ENCODE data around the gene CCDC124.
"Not testable (repeated sequence)": the region's sequence is repeated elsewhere in the genome, so short reads cannot be mapped to it uniquely, and the experiment has no call there.

CCDC124 gene, protein sequence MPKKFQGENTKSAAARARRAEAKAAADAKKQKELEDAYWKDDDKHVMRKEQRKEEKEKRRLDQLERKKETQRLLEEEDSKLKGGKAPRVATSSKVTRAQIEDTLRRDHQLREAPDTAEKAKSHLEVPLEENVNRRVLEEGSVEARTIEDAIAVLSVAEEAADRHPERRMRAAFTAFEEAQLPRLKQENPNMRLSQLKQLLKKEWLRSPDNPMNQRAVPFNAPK

DNA sequence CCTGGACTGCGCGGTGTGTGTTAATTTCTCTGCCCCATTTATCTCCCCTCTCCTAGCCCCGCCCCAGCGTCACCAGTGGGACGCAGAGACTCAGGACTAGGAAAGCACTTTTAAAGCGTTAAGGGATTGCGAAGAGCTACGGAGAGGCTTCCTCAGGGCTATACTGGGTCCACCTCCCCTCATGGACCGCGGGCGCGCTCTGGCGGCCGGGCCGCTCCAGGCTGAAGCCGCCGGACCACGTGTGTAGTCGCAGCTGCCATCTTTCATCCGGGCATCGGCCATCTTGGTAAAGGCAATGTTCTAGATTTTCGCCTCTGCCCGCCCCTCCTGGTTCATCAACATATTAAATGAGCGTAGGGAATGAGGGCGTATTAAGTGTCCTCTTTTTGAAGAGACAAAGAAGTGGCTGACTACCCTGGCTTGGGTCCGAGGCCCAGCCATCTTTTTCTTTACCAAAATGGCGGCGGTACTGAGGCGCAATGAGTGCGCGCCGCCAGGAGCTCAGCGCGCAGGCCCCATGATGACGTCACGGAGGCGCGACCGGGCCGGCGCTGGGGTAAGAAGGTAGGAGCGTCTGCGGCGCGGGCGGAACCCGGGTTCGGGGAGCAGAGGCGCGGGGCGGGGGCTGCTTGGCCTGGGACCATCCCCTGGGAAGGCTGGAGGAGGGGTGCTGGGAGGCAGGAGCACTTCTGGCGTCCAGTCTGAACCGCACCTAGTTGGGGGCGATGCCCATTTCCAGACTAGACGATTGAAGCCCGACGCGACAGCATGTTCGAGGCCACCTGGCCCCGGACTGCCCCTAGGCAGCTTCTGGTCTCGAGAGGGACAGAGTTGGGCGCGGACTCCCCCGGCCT is at the start of gene CCDC124:
CCDC124 (plus strand) TSS at position 531 of the 854 bp plus-strand sequence. CDS start 3,406 bp downstream, outside the sequence.
- DNase-seq = peak; percentile 86

DNA sequence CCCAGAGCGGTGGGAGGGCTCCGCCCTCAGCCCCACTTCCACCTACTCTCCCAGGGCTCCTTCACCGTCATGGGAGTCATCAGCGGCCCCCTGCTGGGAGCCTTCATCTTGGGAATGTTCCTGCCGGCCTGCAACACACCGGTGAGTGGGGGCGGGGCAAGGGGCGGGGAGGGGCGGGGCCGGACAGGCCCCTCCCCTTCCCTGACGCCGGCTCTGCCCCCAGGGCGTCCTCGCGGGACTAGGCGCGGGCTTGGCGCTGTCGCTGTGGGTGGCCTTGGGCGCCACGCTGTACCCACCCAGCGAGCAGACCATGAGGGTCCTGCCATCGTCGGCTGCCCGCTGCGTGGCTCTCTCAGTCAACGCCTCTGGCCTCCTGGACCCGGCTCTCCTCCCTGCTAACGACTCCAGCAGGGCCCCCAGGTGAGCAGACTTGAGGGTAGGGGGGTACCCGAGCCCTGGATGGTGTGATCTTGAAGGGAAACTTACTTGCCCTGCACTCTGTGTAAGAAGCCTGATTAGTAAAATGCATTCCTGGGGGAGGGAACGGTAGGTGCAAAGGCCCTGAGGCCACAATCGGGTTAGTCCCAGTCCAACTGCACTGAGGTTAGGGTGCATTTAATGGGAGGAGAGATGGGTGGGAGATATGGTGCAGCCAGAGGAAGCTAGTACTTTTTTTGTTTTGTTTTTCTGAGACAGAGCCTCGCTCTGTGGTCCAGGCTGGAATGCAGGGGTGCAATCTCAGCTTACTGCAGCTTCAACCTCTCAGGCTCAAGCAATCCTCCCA is 49.0 kb upstream of the CCDC124 start:
- DNase-seq = no peak

DNA sequence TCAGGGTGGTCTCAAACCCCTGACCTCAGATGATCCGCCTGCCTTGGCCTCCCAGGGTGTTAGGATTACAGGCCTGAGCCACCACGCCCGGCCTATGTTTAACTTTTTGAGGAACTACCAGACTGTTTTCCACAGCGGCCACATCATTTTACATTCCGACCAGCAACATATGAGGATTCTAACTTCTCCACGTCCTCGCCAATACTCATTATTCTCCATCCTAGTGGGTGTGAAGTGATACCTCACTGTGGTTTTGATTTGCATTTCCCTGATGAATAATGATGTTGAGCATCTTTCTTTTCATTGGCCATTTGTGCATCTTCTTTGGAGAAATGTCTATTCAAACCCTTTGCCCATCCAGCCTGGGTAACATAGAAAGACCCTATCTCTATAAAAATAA is 46.3 kb upstream of the CCDC124 start:
- no peak for DNase-seq

DNA sequence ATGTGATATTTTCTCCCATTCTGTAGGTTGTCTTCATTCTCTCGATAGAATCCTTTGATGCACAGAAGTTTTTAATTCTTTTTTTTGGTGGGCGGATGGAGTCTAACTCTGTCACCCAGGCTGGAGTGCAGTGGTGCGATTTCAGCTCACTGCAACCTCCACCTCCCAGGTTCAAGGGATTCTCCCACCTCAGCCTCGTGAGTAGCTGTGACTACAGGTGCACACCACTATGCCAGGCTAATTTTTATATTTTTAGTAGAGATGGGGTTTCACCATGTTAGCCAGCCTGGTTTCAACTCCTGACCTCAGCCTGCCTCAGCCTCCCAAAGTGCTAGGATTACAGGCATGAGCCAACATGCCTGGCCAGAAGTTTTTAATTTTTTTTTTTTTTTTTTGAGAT is 45.6 kb upstream of the CCDC124 start:
- DNase-seq = not testable (repeated sequence)

DNA sequence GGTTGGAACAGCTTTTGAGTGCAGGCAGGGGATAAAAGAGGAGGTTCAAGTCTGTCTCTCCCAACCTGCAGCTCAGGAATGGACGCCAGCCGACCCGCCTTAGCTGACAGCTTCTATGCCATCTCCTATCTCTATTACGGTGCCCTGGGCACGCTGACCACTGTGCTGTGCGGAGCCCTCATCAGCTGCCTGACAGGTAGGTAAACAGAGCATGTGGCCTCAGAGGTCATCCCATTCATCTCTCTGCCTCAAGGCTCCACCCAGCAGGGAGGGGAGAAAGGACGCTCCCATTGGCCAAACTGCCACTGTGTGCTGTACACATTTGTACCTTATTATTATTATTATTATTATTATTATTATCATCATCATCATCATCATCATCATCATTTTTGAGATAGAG is 44.6 kb upstream of the CCDC124 start:
- DNase-seq = no peak

DNA sequence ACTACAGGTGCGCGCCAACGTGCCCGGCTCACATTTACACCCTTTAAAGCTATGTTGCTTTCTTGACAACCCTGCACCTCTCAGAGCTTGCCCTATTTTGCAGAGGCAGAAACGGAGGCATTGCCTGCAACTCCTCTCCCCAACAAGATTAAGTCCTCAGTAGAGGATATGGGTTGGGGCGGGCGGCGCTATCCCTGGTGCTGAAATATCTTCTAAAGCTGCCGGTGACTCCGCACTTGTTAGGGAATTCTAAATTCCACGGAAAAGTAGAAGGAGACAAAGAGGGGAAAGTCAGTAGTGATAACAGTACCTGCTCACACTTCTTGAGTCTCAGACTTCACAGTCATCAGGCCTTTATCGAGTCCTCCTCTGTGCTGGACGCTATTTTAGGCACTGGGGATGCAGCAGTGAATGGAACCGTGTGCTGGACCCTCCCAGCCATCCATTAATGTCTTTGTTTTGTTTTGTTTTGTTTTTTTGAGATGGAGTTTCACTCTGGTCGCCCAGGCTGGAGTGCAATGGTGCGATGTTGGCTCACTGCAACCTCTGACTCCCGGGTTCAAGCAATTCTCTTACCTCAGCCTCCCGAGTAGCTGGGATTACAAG is 43.1 kb upstream of the CCDC124 start:
- DNase-seq = no peak

DNA sequence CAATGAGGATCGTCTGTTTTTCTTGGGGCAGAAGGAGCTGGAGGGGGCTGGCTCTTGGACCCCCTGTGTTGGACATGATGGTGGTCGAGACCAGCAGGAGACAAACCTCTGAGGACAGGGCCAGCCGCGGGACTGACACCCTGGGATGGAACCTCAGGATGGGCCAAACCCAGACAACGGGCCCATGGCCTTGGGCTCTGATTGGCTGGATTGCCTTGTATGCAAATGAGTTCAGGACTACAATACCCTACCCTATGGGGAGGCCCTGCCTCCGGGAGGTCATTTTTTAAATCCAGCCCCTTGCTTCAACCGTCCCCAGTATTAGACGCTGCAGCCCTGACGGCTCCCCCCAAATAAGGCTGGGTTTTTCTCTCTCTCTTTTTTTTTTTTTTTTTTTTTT is 39.0 kb upstream of the CCDC124 start:
- no peak for DNase-seq

DNA sequence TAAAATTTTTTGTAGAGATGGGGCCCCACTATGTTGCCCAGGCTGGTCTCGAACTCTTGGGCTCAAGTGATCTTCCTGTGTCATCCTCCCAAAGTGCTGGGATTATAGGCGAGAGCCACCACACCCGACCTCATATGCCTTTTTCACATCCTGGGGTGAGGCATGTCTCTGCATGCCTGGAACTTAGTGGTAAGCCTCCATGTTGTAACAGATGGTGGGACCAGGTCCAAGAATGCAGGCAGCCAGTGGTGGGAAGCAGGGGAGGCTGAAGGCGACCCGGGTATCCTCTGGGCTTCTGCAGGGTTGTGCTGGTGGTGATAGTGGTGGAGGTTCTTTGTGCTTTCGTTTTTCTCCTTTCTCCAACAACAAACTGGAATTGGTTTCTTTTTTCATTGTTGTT is 30.1 kb upstream of the CCDC124 start:
- DNase-seq = no peak

DNA sequence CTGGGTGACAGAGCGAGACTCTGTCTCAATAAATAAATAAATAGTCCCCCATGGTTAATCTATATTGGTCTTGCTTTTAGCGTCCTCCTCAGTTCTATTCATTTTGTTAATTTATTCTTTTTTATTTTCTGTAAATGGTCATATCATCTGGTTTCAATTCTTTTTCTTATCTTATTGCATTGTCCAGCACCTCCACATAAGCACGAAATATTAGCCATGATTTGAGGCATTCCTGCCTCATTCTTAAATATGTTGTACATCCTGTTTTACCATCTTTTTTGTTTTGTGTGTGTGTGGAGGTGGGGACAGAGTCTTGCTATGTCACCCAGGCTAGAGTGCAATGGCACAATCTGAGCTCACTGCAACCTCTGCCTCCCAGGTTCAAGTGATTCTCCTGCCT is 24.6 kb upstream of the CCDC124 start:
- DNase-seq = no peak

DNA sequence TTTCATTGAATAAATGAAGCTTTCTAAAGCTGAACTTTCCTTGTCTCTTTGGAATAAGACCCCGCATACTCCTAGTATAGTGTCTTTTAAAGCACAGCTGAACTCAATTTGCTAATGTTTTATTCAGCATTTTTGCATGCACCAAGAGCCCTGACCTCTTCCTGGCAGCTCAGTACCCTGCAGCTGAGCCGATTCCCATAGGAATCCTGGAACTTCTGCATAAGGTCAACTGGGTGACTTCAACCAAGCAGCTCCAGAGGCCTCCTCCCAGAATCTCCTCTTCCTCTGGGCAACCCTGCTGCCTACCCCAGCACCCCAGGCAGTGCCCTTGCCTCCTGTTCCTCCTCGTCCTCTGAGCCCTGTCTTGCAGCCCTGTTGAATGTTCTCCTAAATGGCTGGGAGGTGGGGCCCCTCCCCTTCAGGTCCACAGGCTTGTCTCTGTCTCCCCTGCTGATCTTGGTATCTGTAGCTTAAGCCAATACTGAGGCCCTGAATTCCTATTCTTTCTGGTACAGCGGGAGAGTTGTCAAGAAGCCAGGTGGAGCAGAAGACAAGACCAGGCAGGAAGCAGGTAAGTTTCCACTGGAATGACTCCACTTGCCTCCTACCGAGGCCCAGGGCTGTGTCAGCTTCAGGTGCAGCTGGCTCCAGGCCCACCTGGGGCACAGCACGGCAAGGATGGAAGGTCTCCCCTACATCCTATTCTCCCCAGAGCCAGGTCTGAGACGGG is 23.6 kb upstream of the CCDC124 start:
- DNase-seq = no peak

DNA sequence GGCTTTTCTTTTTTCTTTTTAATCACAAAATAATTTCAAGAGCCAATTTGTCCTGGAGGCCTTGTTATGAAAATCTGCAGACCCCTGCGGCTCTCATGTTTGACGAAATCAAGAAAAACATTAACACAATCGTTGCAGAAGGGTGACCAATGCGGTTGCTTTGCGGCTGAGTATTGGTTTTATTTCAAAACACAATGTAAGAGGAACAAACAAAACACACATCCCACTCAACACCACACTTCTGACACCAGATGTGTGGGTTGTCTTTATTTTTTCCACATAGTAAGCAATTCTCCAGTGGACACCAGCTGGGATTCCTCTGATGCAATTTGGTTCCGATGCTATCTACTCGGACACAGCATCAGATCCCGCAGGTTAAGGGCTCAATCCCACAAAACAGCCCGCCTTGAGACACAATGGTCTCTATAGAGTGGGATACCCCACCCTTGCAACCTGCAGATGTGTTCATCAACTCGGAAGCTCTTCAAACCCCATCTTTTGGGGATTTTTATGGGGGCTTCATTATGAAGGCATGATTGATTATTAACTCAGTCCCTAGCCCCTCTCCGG is 21.9 kb upstream of the CCDC124 start:
- no peak for DNase-seq

DNA sequence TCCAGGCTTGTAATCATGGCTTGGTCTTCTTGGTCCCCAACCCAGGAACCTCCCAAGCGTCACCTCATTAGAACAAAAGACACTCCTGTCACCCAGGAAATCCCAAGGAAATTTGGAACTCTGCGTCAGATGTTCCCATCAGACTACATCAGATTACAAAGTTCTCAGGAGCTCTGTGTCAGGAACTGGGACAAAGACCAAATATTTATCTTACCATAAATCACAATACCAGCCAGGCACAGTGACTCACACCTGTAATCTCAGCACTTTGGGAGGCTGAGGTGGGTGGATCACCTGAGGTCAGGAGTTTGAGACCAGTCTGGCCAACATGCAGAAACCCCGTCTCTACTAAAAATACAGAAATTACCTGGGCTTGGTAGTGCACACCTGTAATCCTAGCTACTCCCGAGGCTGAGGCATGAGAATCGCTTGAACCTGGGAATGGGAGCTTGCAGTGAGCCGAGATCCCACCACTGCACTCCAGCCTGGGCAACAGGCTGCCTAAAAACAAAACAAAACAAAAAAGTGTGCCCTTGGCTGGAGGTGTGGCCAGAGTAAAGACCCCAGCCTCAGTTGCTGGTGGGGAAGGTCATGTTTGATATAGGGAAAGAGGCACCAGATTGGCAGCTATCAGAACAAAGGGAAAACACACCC is 16.7 kb upstream of the CCDC124 start:
- no peak for DNase-seq

DNA sequence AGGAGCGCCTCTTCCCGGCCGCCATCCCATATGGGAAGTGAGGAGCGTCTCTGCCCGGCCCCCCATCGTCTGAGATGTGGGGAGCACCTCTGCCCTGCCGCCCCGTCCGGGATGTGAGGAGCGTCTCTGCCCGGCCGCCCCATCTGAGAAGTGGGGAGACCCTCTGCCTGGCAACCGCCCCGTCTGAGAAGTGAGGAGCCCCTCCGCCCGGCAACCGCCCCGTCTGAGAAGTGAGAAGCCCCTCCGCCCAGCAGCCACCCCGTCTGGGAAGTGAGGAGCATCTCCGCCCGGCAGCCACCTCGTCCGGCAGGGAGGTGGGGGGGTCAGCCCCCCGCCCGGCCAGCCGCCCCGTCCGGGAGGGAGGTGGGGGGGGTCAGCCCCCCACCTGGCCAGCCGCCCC is 14.7 kb upstream of the CCDC124 start:
- not testable (repeated sequence) for DNase-seq

DNA sequence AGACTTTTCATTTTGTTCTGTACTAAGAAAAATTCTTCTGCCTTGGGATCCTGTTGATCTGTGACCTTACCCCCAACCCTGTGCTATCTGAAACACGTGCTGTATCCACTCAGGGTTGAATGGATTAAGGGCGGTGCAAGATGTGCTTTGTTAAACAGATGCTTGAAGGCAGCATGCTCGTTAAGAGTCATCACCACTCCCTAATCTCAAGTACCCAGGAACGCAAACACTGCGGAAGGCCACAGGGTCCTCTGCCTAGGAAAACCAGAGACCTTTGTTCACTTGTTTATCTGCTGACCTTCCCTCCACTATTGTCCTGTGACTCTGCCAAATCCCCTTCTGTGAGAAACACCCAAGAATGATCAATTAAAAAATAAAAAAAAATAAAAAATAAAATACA is 13.7 kb upstream of the CCDC124 start:
- DNase-seq = not testable (repeated sequence)

DNA sequence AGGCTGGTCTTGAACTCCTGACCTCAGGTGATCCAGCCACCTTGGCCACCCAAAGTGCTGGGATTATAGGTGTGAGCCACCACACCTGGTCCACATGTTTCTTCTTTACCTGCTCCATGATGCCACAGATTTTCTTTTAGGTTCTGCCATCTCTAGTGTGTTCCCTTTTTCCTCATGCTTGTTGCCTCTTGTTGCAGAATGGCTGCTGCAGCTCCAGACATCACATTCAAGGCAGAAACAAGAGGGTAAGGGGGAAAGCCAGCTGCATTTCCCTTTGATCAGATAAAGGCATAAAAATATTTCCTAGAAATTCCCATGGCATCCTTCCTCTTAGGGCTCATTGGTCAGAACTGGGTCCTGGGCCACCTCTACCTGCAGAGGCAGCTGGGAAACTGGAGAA is 12.3 kb upstream of the CCDC124 start:
- DNase-seq = no peak

DNA sequence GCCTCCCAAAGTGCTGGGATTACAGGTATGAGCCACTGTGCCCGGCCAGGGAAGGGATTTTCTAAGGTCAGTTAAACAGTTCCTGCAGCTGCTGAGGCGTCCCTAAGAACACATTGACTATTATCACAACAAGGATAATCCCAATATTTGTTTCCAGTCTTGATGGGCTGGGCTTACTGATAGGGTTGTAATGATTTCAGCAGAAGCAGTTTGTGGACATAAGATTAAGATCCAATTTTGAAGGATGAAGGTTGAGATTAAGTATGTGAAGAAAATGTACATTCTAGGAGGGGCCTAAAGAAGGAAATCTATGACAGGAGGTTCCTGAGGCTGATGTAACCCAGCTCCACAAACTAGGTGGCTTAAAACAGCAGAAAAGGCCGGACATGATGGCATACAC is 10.7 kb upstream of the CCDC124 start:
- no peak for DNase-seq

DNA sequence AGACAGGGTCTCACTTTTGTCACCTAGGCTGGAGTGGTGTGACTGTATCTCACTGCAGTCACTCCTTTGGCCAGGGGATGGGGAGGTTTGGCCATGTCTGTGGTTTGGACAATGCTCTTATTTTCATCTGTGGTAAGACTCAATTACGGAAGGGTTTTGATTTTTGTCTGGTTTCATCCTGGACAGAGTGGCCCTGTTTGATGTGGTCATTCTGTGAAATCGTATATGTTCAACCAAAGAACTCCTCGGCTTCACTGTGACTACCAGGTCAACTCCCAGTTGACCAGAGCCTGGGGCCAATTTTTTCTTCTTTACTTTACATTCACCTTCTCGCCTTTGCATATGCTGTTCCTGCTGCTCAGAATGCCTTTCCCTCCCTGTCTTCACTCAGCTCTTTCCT is 6.8 kb upstream of the CCDC124 start:
- no peak for DNase-seq

DNA sequence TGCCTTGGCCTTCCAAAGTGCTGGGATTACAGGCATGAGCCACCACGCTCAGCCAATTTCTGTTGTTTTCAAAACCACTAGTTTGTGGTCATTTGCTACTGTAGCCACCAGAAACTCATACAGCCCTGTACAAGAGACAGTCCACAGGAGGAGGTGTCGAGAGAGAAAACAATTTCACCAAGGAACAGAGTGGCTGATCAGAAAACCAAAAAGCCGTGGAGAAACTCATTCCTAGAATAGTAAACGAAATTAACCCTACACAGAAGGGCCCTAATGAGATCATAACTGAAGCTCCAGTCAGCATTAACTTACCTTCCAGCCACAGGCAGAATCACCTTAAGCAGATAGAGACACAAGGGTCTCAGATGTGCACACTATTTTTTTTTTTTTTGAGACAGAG is 3.8 kb upstream of the CCDC124 start:
- DNase-seq = no peak

DNA sequence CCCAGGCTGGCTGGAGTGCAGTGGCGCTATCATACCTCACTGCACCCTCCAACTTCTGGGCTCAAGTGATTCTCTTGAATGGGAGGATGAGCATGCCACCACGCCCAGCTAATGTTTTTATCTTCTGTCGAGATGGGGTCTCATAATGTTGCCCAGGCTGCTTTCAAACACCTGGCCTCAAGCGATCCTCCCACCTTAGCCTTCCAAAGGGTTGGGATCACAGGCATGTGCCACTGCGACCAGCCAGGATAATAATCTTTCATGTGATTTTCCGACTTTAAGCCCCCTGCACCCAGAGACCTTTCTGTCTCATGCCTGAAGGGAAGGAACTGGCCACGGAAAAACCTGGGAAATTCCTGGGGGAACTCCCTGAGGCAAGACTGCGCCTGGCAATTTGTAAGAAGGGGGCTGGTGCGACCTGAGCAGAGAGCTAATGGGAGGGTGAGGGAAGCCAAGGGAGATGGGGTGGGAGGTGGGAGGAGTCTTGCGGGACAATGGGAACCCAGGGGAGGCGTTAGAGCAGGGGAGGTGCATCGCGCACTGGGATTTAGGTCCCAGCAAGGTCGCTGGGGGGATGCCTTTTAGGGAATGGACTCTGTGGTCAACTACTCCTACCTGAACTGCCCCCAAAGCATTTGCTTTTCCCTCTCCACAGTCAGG is 1.2 kb upstream of the CCDC124 start:
- DNase-seq = no peak

DNA sequence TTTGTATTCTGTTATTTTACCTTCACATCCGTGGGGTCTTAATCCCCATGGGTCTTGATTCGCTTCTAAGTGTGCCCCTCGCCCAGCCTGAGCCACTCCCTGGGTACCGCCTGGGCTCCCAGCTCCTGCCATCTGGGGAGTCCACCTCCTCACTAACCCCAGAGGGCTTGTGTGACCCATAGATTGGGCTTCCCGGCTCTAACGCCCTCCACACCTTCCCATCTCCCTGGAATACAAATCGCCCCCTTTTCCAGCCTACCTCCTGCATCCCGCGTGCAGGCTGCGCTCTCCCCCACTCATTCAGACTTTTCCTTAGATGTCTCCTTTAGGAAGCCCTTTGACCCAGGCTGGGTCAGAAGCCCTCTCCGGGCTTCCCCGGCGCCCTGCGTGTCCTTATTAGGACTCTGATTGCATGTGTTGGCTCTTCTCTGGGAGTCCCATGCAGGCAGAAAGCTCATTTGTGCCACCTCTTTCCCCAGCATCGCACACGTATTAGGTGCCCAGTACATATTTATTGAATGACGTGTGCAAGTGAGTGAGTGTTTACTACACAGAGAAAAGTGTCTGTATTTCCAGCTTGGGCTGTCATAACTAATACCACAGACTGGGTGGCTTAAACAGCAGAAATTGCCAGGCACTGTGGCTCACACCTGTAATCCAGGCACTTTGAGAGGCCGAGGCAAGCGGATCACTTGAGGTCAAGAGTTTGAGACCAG is 757 bp downstream of the CCDC124 start:
- DNase-seq = no peak

Data from NCI-H345 (cell line).